Neural cell (in vitro differentiated cells): ENCODE measurements around the gene OR10V1. TPM values are rescaled to one million over a fixed set of nuclear protein-coding genes. Genes with fewer than 3 reads are reported as not detected.

Experiments used
- H2AFZ ChIP-seq: fragments of 200-600, 300-800 bp; sonication (generic), shearing (Covaris generic); 2 replicates; pipeline ENCODE4 v1.6.0; 2014; ENCODE audit warnings: low read depth, mild to moderate bottlenecking, antibody characterized with exemption, low read length, moderate library complexity
- H3F3A ChIP-seq: fragments of 200-600 bp; shearing (Covaris generic); 2 replicates; pipeline ENCODE4 v1.6.1; 2016; ENCODE audit warnings: mild to moderate bottlenecking, moderate library complexity, mixed read lengths, antibody characterized with exemption, low read length; ENCODE audit not compliant: insufficient read depth, poor library complexity, severe bottlenecking
- H3K27ac ChIP-seq: fragments of 200-600, 300-800 bp; sonication (generic), shearing (Covaris generic); 2 replicates; pipeline ENCODE4 v1.5.1; 2014; ENCODE audit warnings: mild to moderate bottlenecking, low read length, moderate library complexity
- H3K27me3 ChIP-seq: fragments of 300-800, 200-600 bp; sonication (generic), shearing (Covaris generic); 2 replicates; pipeline ENCODE4 v1.6.0; 2014; ENCODE audit warnings: mild to moderate bottlenecking, low read depth, low read length, moderate library complexity; ENCODE audit not compliant: insufficient read depth
- H3K36me3 ChIP-seq: fragments of 300-800, 200-600 bp; sonication (generic), shearing (Covaris generic); 2 replicates; pipeline ENCODE4 v1.5.1; 2014; ENCODE audit warnings: mild to moderate bottlenecking, antibody characterized with exemption, low read length, moderate library complexity; ENCODE audit not compliant: insufficient read depth
- H3K4me2 ChIP-seq: fragments of 300-800, 200-600 bp; sonication (generic), shearing (Covaris generic); 2 replicates; pipeline ENCODE4 v1.6.0; 2014; ENCODE audit warnings: mild to moderate bottlenecking, low read length
- H3K4me3 ChIP-seq: fragments of 300-800, 200-600 bp; sonication (generic), shearing (Covaris generic); 2 replicates; pipeline ENCODE4 v1.5.1; 2014; ENCODE audit warnings: mild to moderate bottlenecking, low read length, moderate library complexity
- H3K79me2 ChIP-seq: fragments of 200-600 bp; shearing (Covaris generic); replicated peaks from 2 replicates; pipeline ENCODE4 v1.6.0; 2014; ENCODE audit warnings: mild to moderate bottlenecking, low read length, moderate library complexity; ENCODE audit not compliant: insufficient read depth
- H3K9ac ChIP-seq: fragments of 300-800, 200-600 bp; sonication (generic), shearing (Covaris generic); 2 replicates; pipeline ENCODE4 v1.6.1; 2016; ENCODE audit warnings: mild to moderate bottlenecking, low read length, mixed read lengths
- H3K9me2 ChIP-seq: fragments of 200-600 bp; shearing (Covaris generic); 2 replicates; pipeline ENCODE4 v1.6.1; 2016; ENCODE audit warnings: mild to moderate bottlenecking, low read length, mixed read lengths; ENCODE audit not compliant: insufficient read depth
- H3K9me3 ChIP-seq: fragments of 200-600, 300-800 bp; sonication (generic), shearing (Covaris generic); 2 replicates; pipeline ENCODE4 v1.6.1; 2016; ENCODE audit warnings: mild to moderate bottlenecking, mixed run types, low read length, moderate library complexity, mixed read lengths
- H4K20me1 ChIP-seq: fragments of 200-600 bp; shearing (Covaris generic); 2 replicates; pipeline ENCODE4 v1.6.1; 2016; ENCODE audit warnings: mild to moderate bottlenecking, mixed run types; ENCODE audit not compliant: insufficient read depth
- EP300 ChIP-seq: fragments of 450-650 bp; conservative IDR thresholded peaks from 2 replicates; pipeline ENCODE4 v1.6.1; 2014; ENCODE audit warnings: antibody characterized with exemption, mild to moderate bottlenecking, moderate library complexity; ENCODE audit not compliant: poor library complexity, severe bottlenecking
- EZH2 ChIP-seq: fragments of 200-600, 300-800 bp; shearing (Covaris generic), sonication (generic); IDR thresholded peaks from 2 replicates; pipeline ENCODE4 v1.6.1; 2014; ENCODE audit warnings: antibody characterized with exemption, low read length, borderline replicate concordance, mild to moderate bottlenecking; ENCODE audit not compliant: insufficient read depth, poor library complexity, severe bottlenecking
- MXI1 ChIP-seq: fragments of 450-650 bp; conservative IDR thresholded peaks from 2 replicates; pipeline ENCODE4 v1.6.1; 2014; ENCODE audit warnings: antibody characterized with exemption, mild to moderate bottlenecking; ENCODE audit not compliant: poor library complexity, severe bottlenecking
- POLR2AphosphoS5 ChIP-seq: IDR thresholded peaks from 2 replicates; pipeline ENCODE4 v1.6.1; 2012
- REST ChIP-seq: IDR thresholded peaks from 2 replicates; pipeline ENCODE4 v1.6.1; 2012; ENCODE audit warnings: borderline replicate concordance
- SMC3 ChIP-seq: fragments of 450-650 bp; conservative IDR thresholded peaks from 2 replicates; pipeline ENCODE4 v1.6.1; 2014; ENCODE audit warnings: antibody characterized with exemption, mild to moderate bottlenecking, moderate library complexity; ENCODE audit not compliant: poor library complexity
- TAF1 ChIP-seq: IDR thresholded peaks from 2 replicates; pipeline ENCODE4 v1.6.1; 2012; ENCODE audit warnings: low read depth
- polyA plus RNA-seq: library from polyadenylated mRNA; depleted of rRNA; stranded (reverse); fragments of >200 nt; gene quantifications from 2 replicates; pipeline ENCODE4 v1.2.3, GENCODE V29; 2014
- TF ChIP-seq, protein P1 (sequence below): fragments of 450-650 bp; IDR thresholded peaks from 2 replicates; pipeline ENCODE4 v1.5.1; 2014; ENCODE audit warnings: antibody characterized with exemption, mild to moderate bottlenecking, moderate library complexity; ENCODE audit not compliant: poor library complexity, severe bottlenecking

OR10V1 gene
- polyA plus RNA-seq, 1 donor from 2014 or later: not detected

DNA sequence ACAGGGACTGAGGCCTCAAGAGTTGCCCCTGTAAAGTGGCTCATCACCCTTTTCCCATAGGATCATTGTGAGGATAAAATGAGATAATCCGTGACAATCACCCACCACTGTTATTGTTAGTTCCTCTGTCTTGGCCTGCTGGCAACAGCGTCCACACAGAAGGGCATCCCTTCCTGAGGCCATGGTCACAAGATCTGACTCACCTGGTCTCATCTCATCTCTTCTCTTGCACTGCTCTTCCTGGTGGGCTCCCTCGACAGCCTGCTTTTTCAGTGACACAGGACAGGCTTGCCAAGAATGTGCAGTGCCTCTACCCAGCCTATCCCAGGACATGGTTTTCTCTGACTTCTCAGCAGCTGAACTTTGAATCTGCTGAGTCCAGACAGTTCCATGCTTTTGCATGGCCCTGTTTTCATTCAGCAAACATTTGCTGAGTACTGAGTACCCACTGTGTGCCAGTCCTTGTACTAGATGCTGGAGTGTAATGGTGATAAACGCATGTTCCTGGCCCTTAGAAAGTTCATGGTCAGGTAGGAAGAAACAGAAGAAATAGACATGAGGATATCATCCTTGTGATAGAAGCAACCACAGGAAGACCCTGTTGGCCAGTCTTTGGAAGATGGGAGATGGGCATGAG, 44.9 kb upstream of the OR10V1 start:
- TF ChIP-seq MXI1: no peak
- no peak for TF ChIP-seq SMC3
- no peak for TF ChIP-seq REST
- Histone ChIP-seq H3K79me2 (no peaks in the 10 kb centered on the region), H2AFZ (no peak overlapping the region), H3F3A (no peaks in the 10 kb centered on the region), H3K36me3 (no peaks in the 10 kb centered on the region), H3K27me3 (peaks cover 10% of the 10 kb centered on the region), H3K9me3 (no peaks in the 10 kb centered on the region), H4K20me1 (no peaks in the 10 kb centered on the region), H3K4me2 (no peak overlapping the region), H3K9me2 (no peaks in the 10 kb centered on the region), H3K27ac (no peak overlapping the region), H3K9ac (no peak overlapping the region), H3K4me3 (no peak overlapping the region)

DNA sequence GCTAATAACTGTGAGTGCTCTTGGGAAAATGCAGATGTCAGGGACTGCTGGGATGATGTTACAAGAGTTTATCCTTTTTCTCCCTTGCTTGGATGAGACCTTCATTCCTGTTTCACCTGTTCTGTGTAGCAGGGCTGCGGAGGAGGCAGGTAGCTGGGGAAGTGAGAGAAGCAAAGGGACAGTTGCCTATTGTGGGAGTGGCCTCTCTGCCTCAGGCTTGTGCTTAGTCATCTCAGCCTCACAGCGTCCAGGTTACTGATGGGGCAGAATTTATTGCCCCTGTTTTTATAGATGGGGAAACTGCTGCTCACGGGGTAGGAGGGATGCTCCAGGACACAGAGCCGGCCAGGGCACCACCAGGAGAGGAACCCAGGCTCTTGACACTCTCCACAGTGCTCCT, 43.2 kb upstream of the OR10V1 start:
- Histone ChIP-seq H3F3A (no peaks in the 10 kb centered on the region), H3K36me3 (no peaks in the 10 kb centered on the region), H3K9me2 (no peaks in the 10 kb centered on the region), H3K9ac (no peak overlapping the region), H3K4me2 (no peak overlapping the region), H2AFZ (no peak overlapping the region), H3K4me3 (no peak overlapping the region), H3K27ac (no peak overlapping the region), H4K20me1 (no peaks in the 10 kb centered on the region), H3K9me3 (no peaks in the 10 kb centered on the region), H3K79me2 (no peaks in the 10 kb centered on the region), H3K27me3 (peaks cover 10% of the 10 kb centered on the region)
- TF ChIP-seq TAF1: no peak
- TF ChIP-seq, protein P1, sequence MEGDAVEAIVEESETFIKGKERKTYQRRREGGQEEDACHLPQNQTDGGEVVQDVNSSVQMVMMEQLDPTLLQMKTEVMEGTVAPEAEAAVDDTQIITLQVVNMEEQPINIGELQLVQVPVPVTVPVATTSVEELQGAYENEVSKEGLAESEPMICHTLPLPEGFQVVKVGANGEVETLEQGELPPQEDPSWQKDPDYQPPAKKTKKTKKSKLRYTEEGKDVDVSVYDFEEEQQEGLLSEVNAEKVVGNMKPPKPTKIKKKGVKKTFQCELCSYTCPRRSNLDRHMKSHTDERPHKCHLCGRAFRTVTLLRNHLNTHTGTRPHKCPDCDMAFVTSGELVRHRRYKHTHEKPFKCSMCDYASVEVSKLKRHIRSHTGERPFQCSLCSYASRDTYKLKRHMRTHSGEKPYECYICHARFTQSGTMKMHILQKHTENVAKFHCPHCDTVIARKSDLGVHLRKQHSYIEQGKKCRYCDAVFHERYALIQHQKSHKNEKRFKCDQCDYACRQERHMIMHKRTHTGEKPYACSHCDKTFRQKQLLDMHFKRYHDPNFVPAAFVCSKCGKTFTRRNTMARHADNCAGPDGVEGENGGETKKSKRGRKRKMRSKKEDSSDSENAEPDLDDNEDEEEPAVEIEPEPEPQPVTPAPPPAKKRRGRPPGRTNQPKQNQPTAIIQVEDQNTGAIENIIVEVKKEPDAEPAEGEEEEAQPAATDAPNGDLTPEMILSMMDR: no peak
- no peak for TF ChIP-seq EP300
- no peak for TF ChIP-seq POLR2AphosphoS5
- TF ChIP-seq EZH2: no peak
- no peak for TF ChIP-seq REST
- TF ChIP-seq SMC3: no peak
